GM19372 (cell line): ENCODE measurements around the gene TIMP2.
"Not testable (repeated sequence)": the region's sequence is repeated elsewhere in the genome, so short reads cannot be mapped to it uniquely, and the experiment has no call there.

Experiments used
- ATAC-seq: cut with Tn5 transposase; IDR thresholded peaks from one replicate; pipeline ENCODE4 v1.9.1; 2021; ENCODE audit warnings: mild to moderate bottlenecking, low read depth, moderate library complexity; ENCODE audit not compliant: unreplicated experiment

TIMP2 gene

DNA sequence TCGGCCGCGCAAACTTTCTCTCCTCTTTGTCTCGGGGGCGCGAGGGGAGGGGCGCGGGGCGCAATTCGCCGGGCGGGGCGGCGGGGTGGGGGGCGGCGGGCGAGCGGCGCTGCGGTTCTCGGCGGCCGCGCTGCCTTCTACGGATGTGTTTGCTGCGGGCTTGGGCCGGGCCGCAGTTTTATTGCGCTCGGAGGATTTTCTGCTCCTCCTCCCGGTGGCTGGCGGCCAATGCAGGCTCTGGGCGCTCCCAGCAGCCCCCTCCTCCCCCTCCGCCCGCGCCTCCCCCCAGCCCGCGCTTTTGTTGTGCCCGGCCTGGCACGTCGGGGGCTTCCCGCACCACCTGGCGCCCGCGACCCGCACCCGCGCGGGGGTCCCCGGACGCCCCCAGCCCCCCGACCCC, at the start of gene TIMP2:
Gene TIMP2 (minus strand): TSS at position 154 of the 400 bp plus-strand sequence. CDS start 299 bp downstream, outside the sequence.
- ATAC-seq: no peak

DNA sequence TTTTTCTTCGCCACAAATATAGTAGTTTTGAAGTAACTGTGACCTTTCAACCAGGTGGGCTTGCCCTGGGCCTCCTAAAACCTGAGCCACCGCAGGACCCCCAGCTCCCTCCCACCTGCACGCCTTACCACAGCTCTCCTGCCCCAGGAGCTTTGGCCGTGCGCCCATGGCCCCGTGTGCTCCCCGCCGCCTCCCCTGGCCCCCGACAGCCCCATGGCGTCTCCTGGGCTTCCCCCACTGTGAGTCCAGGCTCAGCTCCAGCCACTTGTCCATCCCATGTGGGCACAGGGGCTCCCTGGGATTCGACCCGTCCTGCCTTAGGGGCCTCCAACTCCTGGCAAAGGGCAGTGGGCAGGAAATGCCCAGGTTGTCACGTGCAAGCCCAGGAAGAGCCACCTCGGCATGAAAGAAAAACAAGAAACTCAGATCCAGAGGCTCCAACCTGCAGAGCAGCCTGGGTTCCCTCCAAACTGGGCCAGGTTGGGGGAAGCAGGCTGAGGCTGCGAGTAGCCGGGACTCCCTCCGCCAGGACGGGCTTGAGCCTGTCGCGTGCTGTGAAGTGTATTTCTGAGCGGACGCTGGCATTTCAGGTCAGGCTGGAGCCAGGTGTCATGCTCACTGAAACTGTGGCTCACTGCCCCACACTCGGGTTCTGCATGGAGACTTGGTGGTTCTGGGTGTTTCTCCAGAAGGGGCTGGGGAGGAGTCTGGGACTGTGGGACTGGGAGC, 48.8 kb upstream of the TIMP2 start:
- ATAC-seq: no peak

DNA sequence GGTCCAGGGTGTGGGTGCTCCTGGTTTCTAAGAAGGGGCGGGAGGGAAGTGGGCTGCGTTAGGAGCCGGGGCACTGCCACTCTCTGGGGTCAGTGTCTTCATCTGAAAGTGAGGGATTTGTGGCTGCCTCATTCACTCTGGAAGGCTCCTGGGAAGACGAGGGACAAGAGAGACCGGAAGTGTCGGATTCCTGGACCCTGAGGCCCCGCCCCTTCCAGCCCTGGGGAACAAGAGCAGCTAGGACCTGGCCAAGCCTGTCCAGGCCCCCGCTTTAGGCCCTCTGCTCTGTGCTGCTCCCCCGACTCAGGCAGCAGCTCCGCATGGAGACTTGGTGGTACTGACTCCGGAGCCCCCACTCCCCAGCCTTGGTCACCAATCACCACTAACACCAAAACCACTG, 48.0 kb upstream of the TIMP2 start:
- no peak for ATAC-seq

DNA sequence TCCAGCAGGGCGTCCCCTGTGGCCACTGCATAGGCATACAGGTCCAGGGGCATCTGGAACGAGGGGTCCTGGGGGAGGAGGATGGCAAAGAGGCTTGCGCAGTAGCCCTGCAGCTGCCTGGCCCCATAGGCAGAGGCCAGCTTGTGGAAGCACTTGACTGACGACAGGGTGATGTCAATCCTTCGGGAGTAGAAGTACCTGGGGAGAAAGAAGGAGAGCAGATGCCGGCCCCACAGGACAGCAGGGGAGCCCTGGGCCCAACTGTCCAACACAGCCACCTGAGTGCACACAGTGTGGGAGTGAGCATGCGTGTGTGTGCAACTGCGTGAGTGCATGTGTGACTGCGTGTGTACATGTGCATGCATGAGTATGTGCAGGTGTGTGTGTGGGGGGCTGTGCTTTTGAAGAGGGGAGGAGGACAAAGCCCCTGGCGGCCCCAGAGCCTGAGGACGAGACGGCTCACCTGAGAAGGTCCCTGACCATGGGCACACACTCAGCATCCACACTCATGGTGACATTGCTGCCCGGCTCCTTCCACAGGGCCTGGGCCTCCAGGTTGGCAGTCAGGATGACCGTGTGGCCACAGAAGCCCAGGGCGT, 47.4 kb upstream of the TIMP2 start:
- no peak for ATAC-seq

- ATAC-seq: no peak
These were observed 46.7 kb upstream of the TIMP2 start for GRCh38 chr17:78971756-78972506.

- no peak for ATAC-seq
These were observed 45.9 kb upstream of the TIMP2 start for GRCh38 chr17:78970834-78971755.

DNA sequence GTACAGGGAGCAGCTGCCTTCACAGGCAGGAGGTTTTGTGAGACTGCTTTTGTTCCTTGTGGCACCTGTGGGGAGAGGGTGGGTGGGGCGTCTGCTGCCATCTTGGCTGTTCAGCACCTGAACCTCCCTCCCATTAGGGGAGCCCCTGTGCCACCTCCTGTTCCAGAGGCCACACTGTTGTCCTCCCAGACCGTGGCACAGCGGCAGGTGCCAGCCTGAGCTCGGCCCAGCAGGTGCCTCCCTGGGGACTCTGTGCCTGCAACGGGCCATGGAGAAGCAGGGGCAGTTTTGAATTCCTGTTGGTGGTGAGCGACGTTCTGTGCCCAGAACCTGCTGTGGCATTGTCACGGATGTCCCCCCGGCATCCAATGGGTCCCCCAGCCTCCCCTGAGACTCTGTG, 44.7 kb upstream of the TIMP2 start:
- no peak for ATAC-seq

DNA sequence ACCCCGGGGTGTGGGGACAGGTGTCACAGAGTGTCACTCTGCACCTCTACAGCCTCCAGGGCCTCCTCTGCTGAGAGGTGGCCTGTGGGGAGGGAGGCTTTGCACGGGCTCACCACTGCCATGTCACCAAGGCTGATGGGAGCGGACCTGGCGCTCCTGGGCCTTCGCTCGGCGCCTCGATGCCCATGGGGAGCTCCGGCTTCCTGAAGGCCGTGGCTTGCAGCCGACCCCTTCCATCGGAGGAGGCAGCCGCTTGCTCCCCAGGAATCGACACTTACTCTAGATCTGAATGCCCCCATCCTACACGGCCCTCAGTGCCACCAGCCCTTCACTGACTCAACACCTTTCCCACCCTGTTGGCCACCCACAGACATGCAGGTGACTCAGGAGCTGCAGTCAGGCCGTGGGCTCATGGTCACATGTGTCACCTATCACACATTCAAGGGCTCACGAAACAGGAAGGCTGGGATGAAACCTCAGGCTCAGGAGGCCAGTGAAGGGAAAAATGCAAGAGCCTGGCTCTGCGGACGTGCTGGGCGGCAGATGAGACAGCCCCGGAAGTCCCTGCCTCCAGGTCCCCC, 42.7 kb upstream of the TIMP2 start:
- no peak for ATAC-seq

- no peak for ATAC-seq
These were observed 41.9 kb upstream of the TIMP2 start for GRCh38 chr17:78966910-78967600.

- no peak for ATAC-seq
These were observed 41.1 kb upstream of the TIMP2 start for GRCh38 chr17:78966123-78966813.

GRCh38 chr17:78965491-78965924, 40.3 kb upstream of the TIMP2 start:
- ATAC-seq: no peak

DNA sequence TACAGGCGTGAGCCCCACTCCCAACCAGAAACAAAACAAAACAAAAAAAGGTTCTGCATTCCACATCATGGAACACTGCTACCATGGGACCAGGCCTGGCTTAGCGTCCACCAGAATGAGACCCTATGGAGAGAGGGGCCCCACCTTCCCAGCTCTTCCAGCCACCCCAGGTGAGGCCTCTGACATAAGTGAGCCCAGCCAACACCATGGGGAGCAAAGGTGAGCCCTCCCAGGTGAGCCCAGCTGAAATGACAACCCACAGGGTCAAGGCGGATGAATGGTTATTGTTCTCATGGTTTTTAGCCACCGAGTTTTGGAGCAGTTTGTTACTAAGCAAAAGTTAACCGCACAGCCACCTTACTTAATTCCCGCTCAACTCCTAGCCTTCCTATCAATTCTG, 38.2 kb upstream of the TIMP2 start:
- no peak for ATAC-seq

DNA sequence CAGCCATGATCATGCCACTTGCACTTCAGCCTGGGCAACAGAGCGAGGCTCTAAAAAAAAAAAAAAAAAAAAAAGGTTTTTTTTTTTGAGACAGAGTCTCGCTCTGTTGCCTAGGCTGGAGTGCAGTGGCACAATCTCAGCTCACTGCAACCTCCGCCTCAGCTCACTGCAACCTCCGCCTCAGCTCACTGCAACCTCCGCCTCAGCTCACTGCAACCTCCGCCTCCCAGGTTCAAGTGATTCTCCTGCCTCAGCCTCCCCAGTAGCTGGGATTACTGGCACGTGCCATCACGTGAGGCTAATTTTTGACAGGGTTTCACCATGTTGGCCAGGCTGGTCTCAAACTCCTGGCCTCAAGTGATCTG, 37.8 kb upstream of the TIMP2 start:
- ATAC-seq: not testable (repeated sequence)

GRCh38 chr17:78962345-78962983, 37.3 kb upstream of the TIMP2 start:
- ATAC-seq: no peak

- ATAC-seq: no peak
These were observed 36.4 kb upstream of the TIMP2 start for GRCh38 chr17:78961571-78961970.

- ATAC-seq: no peak
These were observed 35.7 kb upstream of the TIMP2 start for GRCh38 chr17:78960928-78961327.

GRCh38 chr17:78959803-78960202, 34.6 kb upstream of the TIMP2 start:
- ATAC-seq: no peak

GRCh38 chr17:78958641-78959127, 33.5 kb upstream of the TIMP2 start:
- no peak for ATAC-seq
